Stimulated activated CD4-positive, alpha-beta T cell treated with anti-CD3 and anti-CD28 coated beads, Interleukin-12 subunit alpha, Interleukin-12 subunit beta, amount 100 ng/mL, for 4 hours (primary cell): ENCODE results near the gene ROR2.

Experiments
- DNase-seq: peaks from one replicate; pipeline ENCODE4 v3.0.0-alpha.2; 2020

Gene ROR2

GRCh38 chr9:91837981-91838731 lies 111.9 kb downstream of the ROR2 start:
- DNase-seq, result no peak

- DNase-seq, result no peak
Measured at GRCh38 chr9:91836515-91836914, 113.5 kb downstream of the ROR2 start.

DNA sequence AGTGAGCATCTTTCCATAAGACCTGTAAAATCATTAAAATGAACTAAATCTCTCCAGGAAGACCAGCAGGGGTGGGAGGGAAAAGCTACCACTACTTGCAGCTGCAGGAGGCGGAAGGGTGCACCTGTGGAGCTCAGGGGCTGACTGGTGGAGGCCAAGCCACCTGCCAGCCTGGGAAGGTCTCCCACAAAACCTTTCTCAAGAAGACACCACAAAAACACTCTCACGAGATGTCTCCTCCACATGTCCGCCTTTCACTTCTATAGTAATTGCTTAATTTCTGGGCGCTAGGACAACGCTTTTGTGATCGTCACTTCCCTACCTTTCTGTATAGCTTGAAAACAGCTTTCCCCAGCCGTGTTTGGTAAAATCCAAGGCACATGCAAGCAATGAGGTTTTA lies 114.4 kb downstream of the ROR2 start:
- no peak for DNase-seq

- no peak for DNase-seq
Measured at GRCh38 chr9:91835216-91835615, 114.8 kb downstream of the ROR2 start.

GRCh38 chr9:91834740-91835139 lies 115.3 kb downstream of the ROR2 start:
- DNase-seq, result no peak

GRCh38 chr9:91833878-91834255 lies 116.2 kb downstream of the ROR2 start:
- no peak for DNase-seq

GRCh38 chr9:91833096-91833877 lies 116.7 kb downstream of the ROR2 start:
- DNase-seq, result no peak

GRCh38 chr9:91832322-91832721 lies 117.7 kb downstream of the ROR2 start:
- no peak for DNase-seq

GRCh38 chr9:91825866-91826265 lies 124.2 kb downstream of the ROR2 start:
- no peak for DNase-seq

GRCh38 chr9:91825422-91825821 lies 124.6 kb downstream of the ROR2 start:
- no peak for DNase-seq

- DNase-seq, result no peak
Measured at GRCh38 chr9:91824601-91825305, 125.3 kb downstream of the ROR2 start.

- no peak for DNase-seq
Measured at GRCh38 chr9:91824151-91824550, 125.9 kb downstream of the ROR2 start.

- DNase-seq, result no peak
Measured at GRCh38 chr9:91820949-91821880, 128.8 kb downstream of the ROR2 start.

- no peak for DNase-seq
Measured at GRCh38 chr9:91820126-91820750, 129.8 kb downstream of the ROR2 start.

- DNase-seq, result no peak
Measured at GRCh38 chr9:91818647-91819403, 131.2 kb downstream of the ROR2 start.

DNA sequence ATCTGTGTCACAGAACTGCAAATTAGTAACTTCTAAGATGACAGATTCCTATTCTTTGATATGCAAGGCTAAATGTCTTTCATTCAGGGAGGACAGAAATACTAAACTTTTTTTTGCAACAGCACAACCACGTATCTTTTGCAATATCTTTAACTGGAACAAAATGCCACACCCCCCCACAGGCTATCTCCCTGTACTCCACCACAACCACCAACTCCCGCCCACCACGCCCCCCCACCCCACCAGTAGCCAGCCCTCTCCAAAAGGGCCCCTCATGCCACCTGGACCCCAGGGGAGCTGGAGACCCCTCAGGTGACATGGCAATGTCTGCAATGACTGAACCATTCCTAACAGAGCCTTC lies 131.8 kb downstream of the ROR2 start:
- no peak for DNase-seq

DNA sequence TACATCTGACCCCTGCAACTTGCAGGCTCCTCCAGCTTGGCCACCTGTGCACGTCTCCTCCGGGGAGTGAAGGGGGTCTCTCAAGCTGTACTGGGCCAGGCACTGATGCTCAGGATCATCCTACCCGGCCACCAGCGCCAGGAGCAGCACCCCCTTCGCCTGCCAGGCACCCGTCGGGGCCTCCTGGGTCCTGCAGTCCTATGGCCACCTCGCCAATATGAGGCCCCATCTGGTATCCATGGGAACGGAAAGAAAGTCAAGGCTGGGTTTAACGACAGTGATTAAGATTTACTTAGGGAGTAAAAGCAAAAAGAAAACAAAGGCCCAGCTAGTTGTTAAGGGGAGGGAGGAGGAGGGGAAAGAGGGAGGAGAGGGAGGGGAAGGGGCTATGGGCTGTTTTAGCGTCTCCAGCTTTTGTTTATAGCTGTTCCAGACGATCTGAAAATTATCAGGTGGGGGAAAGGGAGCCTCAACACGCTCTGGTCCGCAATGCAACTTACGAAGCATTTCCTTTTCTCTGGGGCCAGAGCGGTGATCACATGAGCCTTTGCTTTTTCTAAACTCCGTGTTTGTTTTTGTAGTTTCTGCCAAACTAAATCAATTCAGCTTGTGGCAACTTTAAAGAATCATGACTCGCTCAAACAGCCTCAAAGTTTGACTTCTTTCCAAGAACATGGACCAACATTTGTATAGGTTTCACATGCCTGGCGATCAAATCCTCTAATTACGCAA lies 132.4 kb downstream of the ROR2 start:
- no peak for DNase-seq

DNA sequence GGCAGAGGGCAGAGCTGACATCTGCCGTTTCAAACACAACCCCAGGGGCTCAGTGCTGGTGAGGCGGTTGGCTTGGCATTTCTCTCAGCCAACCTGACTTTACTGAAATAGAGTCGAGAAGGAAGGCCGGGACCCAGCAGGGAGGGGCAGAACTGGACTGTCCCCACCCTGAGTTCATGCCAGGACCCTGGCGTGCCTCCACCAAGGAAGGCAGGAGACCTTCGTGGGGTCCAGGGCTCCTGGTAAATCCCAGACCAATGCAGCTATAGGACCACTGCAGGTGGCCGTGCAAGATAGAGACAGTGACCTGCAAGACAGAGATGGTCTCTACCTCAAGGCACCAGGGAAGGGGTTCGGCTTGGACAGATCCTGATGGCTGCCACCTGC lies 132.9 kb downstream of the ROR2 start:
- no peak for DNase-seq

GRCh38 chr9:91816356-91816755 lies 133.7 kb downstream of the ROR2 start:
- no peak for DNase-seq

DNA sequence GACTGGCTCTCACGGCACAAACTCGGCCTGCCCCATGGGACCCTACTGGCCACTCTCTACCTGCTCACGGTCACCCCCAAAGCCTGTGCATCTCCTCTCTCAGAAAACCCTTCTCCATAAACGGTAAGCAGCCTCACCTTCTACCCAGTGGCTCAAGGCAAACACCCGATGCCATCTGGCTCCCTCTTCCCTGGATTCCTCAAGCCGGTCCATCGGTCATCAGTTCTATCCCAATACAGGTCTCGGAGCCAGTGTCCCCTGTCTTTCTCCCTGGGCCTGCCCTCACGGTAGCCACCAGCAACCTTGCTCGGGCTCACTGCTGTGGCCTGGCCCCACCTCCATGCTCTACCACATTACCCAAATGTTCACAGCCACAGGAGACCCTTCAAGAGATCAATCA lies 134.1 kb downstream of the ROR2 start:
- no peak for DNase-seq

DNA sequence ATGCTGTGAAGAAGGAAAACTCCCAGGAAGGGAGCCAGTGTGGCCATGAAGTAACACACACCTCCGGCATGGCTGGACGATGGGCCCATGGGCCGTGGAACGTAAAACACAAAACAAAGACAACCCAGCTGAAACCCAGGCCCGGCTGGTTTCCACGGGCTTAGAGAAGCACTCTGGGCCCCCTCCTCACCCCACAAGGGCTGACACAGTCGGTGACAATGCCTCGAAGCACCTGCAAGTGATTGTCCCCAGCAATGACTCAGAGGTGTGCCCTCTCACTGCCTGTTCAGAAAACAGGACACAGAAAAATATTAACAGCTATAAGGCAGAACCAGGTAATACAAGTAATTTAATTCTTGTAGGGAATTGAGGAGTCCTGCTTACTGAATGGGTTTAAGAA lies 135.3 kb downstream of the ROR2 start:
- no peak for DNase-seq
